ENCODE results near the gene ARL3. TPM values are rescaled to one million over a fixed set of nuclear protein-coding genes. Genes with fewer than 3 reads are reported as not detected.

Gene ARL3
- total and polyA plus RNA-seq, 9 donors, result 9.5 to 25.6 (median 23.3) TPM

DNA sequence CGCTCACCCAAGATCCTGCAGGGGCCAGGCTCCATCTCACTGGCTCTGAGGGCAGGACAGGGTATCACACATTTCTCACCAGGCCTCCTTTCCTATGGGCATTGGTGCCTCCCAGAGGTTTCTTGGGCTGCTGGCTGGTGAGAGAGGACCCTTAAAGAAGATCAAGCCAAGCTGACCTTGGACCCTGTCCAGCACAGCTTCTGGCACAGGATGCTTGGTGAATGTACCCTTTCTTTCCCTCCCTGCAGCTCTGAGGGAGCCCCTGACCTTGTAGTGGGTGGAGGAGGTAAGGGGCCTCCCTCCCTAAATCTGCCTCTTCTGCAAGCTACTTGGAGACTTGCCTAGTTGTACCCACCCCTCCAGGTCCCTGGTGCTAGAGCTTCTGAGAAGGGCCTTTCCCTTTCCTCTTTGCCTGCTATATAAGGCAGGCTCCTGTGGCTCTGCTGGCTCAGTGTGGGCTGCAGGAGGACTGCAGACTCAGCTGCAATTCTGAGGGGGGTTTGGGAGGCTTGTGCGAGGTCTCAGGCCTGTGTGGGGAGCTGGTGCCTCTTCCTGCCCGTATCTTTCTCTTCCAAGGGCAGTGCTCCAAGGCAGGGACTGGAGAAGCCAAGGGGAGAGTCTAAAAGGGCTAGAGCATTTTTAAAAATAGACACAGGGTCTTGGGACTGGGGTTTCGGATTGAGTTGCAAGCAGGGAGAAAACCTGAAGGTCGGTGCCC, 81.6 kb downstream of the ARL3 start:
- DNase-seq, result peak in 4 of 5 donors; percentile 70 to 78 (median 76)
- Histone ChIP-seq H3K36me3 (no peaks in the 10 kb centered on the region), H3K4me1 (ENCODE audit: insufficient read depth) (peaks cover 20% of the 10 kb centered on the region), H3K9me3 (no peaks in the 10 kb centered on the region), H3K27me3 (no peaks in the 10 kb centered on the region), H3K4me3 (no peak overlapping the region), H3K27ac (peak overlapping the region; percentile 27 to 80)
- WGBS, 3 donors, result 17 to 18% (median 18%) methylated on average over 5 of the region's 5 CpGs
- intact Hi-C loops (cut with DNase I), result no loop called here
- TF ChIP-seq CTCF (IDR thresholded peaks at IDR 0.05), result no peak
- no peak for TF ChIP-seq POLR2A (IDR thresholded peaks at IDR 0.05)
- no peak for TF ChIP-seq EP300 (IDR thresholded peaks at IDR 0.05)

GRCh38 chr10:102631525-102632393, 82.4 kb downstream of the ARL3 start:
- intact Hi-C loops (cut with DNase I), result no loop called here
- Histone ChIP-seq H3K4me3 (no peak overlapping the region), H3K27ac (peak overlapping the region in 1 of 2 donors; percentile 80), H3K27me3 (no peaks in the 10 kb centered on the region), H3K36me3 (no peaks in the 10 kb centered on the region), H3K9me3 (no peaks in the 10 kb centered on the region), H3K4me1 (ENCODE audit: insufficient read depth) (peaks cover 25% of the 10 kb centered on the region)
- no peak for TF ChIP-seq EP300 (IDR thresholded peaks at IDR 0.05)
- TF ChIP-seq POLR2A (IDR thresholded peaks at IDR 0.05), result no peak
- no peak for TF ChIP-seq CTCF (IDR thresholded peaks at IDR 0.05)
- WGBS, 3 donors, result 76 to 84% (median 83%) methylated on average over 10 of the region's 10 CpGs
- peak in 1 of 5 donors; percentile 31 for DNase-seq

DNA sequence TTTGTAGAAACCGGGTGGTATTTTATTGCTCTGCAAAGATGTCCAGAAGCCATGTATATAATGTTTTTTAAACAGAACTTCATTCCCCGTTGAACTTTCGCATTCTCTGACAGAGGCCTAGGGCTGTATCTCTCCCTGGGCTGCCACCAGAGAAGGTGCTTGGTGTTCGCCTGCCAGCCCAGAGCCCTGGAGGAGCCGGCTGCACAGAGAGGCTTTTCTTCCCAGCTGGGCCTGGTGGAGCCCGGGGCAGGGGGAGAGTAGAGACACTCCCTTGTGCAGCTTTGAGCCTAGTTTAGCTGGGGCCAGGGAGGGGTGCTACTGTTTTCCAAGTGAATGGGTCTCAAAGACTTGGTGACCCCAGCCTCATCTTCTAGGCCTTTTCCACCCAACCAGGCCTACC, 83.5 kb downstream of the ARL3 start:
- Histone ChIP-seq H3K4me3 (no peak overlapping the region), H3K9me3 (no peaks in the 10 kb centered on the region), H3K27me3 (no peaks in the 10 kb centered on the region), H3K27ac (no peak overlapping the region), H3K36me3 (no peaks in the 10 kb centered on the region), H3K4me1 (ENCODE audit: insufficient read depth) (peaks cover 25% of the 10 kb centered on the region)
- intact Hi-C loops (cut with DNase I), result no loop called here
- WGBS, 3 donors, result 47 to 64% (median 48%) methylated on average over 6 of the region's 6 CpGs
- DNase-seq, result no peak
- no peak for TF ChIP-seq EP300 (IDR thresholded peaks at IDR 0.05)
- no peak for TF ChIP-seq CTCF (IDR thresholded peaks at IDR 0.05)
- TF ChIP-seq POLR2A (IDR thresholded peaks at IDR 0.05), result no peak

- H3K27ac ChIP-seq, result peak overlapping the region; percentile 9 to 75
- H3K9me3 ChIP-seq, result no peaks in the 10 kb centered on the region
- peaks cover 25% of the 10 kb centered on the region for H3K4me1 ChIP-seq (ENCODE audit: insufficient read depth)
- H3K36me3 ChIP-seq, result no peaks in the 10 kb centered on the region
- intact Hi-C loops (cut with DNase I), result no loop called here
- no peak overlapping the region for H3K4me3 ChIP-seq
- H3K27me3 ChIP-seq, result no peaks in the 10 kb centered on the region
- peak in 2 of 5 donors; percentile 25 to 58 for DNase-seq
- no peak for TF ChIP-seq POLR2A (IDR thresholded peaks at IDR 0.05)
- TF ChIP-seq CTCF (IDR thresholded peaks at IDR 0.05), result no peak
- no peak for TF ChIP-seq EP300 (IDR thresholded peaks at IDR 0.05)
- 51 to 68% (median 55%) methylated on average over 22 of the region's 22 CpGs for WGBS, 3 donors
Observed at GRCh38 chr10:102629661-102630614, 84.3 kb downstream of the ARL3 start.
